ENCODE measurements around the gene RHBDL2.
"Not testable (repeated sequence)": the region's sequence is repeated elsewhere in the genome, so short reads cannot be mapped to it uniquely, and the experiment has no call there.

Gene RHBDL2

DNA sequence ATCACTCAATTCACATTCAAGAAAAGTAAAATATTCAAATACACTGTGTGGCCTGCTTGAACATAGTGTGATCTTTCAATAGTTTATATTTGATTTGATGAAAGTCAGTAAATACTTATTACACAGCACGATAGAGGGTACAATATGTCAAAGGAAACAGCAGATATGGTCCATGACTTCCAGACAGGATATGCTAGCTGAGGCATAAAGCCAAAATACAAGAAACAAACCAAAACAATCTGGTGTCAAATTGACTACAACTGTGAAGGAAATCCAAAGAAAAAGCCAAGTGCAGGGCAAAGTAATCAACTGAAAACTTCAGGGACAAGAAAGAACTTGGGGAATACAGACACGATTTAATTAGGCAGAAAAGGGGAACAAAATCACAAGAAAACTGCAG lies 101.3 kb downstream of the RHBDL2 start:
- DNase-seq (ENCODE audit: low read depth), result no peak
- TF ChIP-seq, protein P1, sequence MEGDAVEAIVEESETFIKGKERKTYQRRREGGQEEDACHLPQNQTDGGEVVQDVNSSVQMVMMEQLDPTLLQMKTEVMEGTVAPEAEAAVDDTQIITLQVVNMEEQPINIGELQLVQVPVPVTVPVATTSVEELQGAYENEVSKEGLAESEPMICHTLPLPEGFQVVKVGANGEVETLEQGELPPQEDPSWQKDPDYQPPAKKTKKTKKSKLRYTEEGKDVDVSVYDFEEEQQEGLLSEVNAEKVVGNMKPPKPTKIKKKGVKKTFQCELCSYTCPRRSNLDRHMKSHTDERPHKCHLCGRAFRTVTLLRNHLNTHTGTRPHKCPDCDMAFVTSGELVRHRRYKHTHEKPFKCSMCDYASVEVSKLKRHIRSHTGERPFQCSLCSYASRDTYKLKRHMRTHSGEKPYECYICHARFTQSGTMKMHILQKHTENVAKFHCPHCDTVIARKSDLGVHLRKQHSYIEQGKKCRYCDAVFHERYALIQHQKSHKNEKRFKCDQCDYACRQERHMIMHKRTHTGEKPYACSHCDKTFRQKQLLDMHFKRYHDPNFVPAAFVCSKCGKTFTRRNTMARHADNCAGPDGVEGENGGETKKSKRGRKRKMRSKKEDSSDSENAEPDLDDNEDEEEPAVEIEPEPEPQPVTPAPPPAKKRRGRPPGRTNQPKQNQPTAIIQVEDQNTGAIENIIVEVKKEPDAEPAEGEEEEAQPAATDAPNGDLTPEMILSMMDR (IDR thresholded peaks at IDR 0.05; ENCODE audit: low read length, missing control alignments), result no peak

DNA sequence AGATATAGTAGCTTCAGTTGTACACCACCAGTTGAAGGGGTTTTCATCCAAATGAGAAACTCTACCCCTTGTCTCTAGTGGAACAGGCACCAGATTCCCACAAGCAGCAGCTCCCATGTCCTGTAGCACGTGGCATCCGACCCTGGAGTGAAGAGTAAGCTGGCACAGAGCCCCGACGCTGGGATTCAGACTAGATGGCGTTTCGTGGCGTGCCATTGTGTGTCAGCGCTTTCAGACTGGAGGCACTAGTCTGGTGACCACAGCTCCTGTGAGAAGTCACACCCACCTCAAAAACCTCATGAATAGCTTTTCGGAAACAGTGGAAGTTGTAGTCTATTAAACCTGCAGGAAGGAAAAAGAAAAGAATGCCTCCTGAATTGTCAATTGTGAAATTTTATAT lies 102.3 kb downstream of the RHBDL2 start:
- H3K4me3 ChIP-seq (replicated peaks; ENCODE audit: low read depth, low read length), result no peak overlapping the region
- TF ChIP-seq, protein P1 (IDR thresholded peaks at IDR 0.05; ENCODE audit: low read length, missing control alignments), result no peak
- no peak for DNase-seq (ENCODE audit: low read depth)

More for the DNA sequence above, 101.3 kb downstream of the RHBDL2 start:
- no peak overlapping the region for H3K4me3 ChIP-seq (replicated peaks; ENCODE audit: low read depth, low read length)

DNA sequence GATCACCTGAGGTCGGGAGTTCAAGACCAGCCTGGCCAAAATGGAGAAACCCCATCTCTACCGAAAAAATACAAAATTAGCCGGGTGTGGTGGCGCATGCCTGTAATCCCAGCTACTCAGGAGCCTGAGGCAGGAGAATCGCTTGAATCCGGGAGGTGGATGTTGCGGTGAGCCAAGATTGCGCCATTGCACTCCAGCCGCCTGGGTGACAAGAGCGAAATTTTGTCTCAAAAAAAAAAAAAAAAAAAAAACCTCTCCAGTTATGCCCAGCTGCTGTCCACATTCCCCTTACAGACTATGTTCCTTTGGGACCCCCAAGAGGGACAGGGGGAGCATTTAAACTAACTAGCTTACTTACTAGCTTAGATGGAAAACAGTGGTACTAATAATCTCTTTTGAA lies 105.3 kb downstream of the RHBDL2 start:
- not testable (repeated sequence) for H3K4me3 ChIP-seq (replicated peaks; ENCODE audit: low read depth, low read length); DNase-seq (ENCODE audit: low read depth)

Measured in fibroblast of pulmonary artery (primary cell).